WTC11 (cell line): ENCODE measurements around the gene RPS6KL1.

Experiments
- AR ChIP-seq: fragments of 250-450 bp; sonication (Bioruptor Pico); IDR thresholded peaks from 2 replicates; pipeline ENCODE4 v1.9.0; 2021; ENCODE audit warnings: mild to moderate bottlenecking
- ATF3 ChIP-seq: sonication (generic); formaldehyde crosslinking; conservative IDR thresholded peaks from 2 replicates; pipeline ENCODE4 v1.8.1; 2022; ENCODE audit warnings: mild to moderate bottlenecking, missing genetic modification reagents
- CREM ChIP-seq: sonication (generic); formaldehyde crosslinking; IDR thresholded peaks from 2 replicates; pipeline ENCODE4 v1.8.1; 2022; ENCODE audit warnings: mild to moderate bottlenecking, missing genetic modification reagents, moderate library complexity
- CTCF ChIP-seq: fragments of 200-600 bp; IDR thresholded peaks from 2 replicates; pipeline ENCODE4 v1.8.0; 2022; ENCODE audit warnings: antibody characterized with exemption
- SP1 ChIP-seq: sonication (generic); formaldehyde crosslinking; conservative IDR thresholded peaks from 2 replicates; pipeline ENCODE4 v1.8.1; 2022; ENCODE audit warnings: missing genetic modification reagents
- TEAD4 ChIP-seq: sonication (generic); formaldehyde crosslinking; IDR thresholded peaks from 2 replicates; pipeline ENCODE4 v1.8.0; 2022; ENCODE audit warnings: mild to moderate bottlenecking, missing genetic modification reagents
- ZBTB43 ChIP-seq: sonication (generic); formaldehyde crosslinking; IDR thresholded peaks from 2 replicates; pipeline ENCODE4 v1.8.1; 2023; ENCODE audit warnings: mild to moderate bottlenecking, missing genetic modification reagents

- TF ChIP-seq CTCF (no peak), AR (CRISPR knock-in tag) (no peak), CREM (CRISPR knock-in tag) (no peak), ATF3 (CRISPR knock-in tag) (no peak), ZBTB43 (CRISPR knock-in tag) (no peak), TEAD4 (CRISPR knock-in tag) (no peak), SP1 (CRISPR knock-in tag) (no peak)
These were observed 30.3 kb downstream of the RPS6KL1 start for GRCh38 chr14:74892745-74893144.
